ENCODE data around the gene PCIF1. TPM values are rescaled to one million over a fixed set of nuclear protein-coding genes. Genes with fewer than 3 reads are reported as not detected.
"Not testable (repeated sequence)": the region's sequence is repeated elsewhere in the genome, so short reads cannot be mapped to it uniquely, and the experiment has no call there.

Gene PCIF1
- total and polyA plus RNA-seq, 8 donors = 21.0 to 41.4 (median 27.3) TPM

DNA sequence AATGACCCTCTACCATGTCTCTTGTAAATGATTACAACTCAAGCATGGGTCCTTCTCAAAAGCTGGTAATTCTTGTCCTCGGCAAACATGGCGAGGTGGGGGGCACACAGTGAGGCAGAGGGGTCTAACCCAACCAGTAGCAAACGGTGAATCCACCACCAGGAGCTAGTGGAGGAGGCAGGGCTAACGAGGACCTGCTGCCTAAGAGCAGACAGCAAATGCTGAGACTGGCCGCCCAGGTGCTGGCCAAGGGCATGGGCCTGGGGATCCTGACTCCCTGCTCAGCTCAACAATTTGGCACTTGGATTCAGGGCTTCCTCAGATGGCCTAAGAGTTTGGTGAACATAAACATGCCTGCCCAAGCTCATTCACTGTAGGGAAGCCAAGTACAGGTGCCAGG, 18.4 kb downstream of the PCIF1 start:
- no peak for TF ChIP-seq EP300 (IDR thresholded peaks at IDR 0.05)
- Histone ChIP-seq H3K9me3 (no peaks in the 10 kb centered on the region), H3K4me1 (no peaks in the 10 kb centered on the region), H3K27me3 (no peaks in the 10 kb centered on the region), H3K27ac (no peak overlapping the region), H3K4me3 (no peak overlapping the region), H3K36me3 (peaks cover 60 to 96% (median 88%) of the 10 kb centered on the region in 4 donors)
- intact Hi-C loops (cut with DNase I; ENCODE audit: low total_unique reads) = no loop called here
- 82 to 96% (median 91%) methylated on average over 4 to 5 of the region's 5 CpGs for WGBS, 5 donors
- no peak for DNase-seq

DNA sequence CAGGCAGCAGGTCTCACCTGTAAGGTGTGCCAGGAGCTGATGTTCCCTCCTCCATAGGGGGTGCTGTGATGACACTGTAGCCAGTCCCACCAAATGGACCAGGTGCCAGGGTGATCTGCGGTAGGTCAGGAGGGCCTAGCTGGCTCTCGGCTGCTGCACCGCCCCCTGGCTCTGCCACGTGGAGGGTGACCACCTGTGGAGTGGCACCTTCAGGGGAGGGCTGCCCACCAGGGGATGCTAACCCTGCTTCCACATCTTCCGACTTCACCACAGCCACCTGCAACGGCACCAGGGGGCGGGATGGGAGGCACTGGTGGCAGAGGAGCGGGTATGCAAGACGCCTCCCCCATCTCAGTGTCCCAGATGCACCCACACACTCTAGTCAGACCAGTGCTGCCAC, 19.2 kb downstream of the PCIF1 start:
- no peaks in the 10 kb centered on the region for H3K4me1 ChIP-seq
- no peaks in the 10 kb centered on the region for H3K27me3 ChIP-seq
- 85 to 95% (median 89%) methylated on average over 7 to 9 of the region's 9 CpGs for WGBS, 5 donors
- intact Hi-C loops (cut with DNase I; ENCODE audit: low total_unique reads) = no loop called here
- no peak overlapping the region for H3K27ac ChIP-seq
- no peaks in the 10 kb centered on the region for H3K9me3 ChIP-seq
- H3K4me3 ChIP-seq = no peak overlapping the region
- TF ChIP-seq, protein P1, sequence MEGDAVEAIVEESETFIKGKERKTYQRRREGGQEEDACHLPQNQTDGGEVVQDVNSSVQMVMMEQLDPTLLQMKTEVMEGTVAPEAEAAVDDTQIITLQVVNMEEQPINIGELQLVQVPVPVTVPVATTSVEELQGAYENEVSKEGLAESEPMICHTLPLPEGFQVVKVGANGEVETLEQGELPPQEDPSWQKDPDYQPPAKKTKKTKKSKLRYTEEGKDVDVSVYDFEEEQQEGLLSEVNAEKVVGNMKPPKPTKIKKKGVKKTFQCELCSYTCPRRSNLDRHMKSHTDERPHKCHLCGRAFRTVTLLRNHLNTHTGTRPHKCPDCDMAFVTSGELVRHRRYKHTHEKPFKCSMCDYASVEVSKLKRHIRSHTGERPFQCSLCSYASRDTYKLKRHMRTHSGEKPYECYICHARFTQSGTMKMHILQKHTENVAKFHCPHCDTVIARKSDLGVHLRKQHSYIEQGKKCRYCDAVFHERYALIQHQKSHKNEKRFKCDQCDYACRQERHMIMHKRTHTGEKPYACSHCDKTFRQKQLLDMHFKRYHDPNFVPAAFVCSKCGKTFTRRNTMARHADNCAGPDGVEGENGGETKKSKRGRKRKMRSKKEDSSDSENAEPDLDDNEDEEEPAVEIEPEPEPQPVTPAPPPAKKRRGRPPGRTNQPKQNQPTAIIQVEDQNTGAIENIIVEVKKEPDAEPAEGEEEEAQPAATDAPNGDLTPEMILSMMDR (IDR thresholded peaks at IDR 0.05) = no peak
- TF ChIP-seq POLR2A (IDR thresholded peaks at IDR 0.05) = no peak
- no peak for TF ChIP-seq EP300 (IDR thresholded peaks at IDR 0.05)
- TF ChIP-seq POLR2AphosphoS5 (IDR thresholded peaks at IDR 0.05) = no peak
- peaks cover 60 to 96% (median 88%) of the 10 kb centered on the region in 4 donors for H3K36me3 ChIP-seq
- DNase-seq = no peak

DNA sequence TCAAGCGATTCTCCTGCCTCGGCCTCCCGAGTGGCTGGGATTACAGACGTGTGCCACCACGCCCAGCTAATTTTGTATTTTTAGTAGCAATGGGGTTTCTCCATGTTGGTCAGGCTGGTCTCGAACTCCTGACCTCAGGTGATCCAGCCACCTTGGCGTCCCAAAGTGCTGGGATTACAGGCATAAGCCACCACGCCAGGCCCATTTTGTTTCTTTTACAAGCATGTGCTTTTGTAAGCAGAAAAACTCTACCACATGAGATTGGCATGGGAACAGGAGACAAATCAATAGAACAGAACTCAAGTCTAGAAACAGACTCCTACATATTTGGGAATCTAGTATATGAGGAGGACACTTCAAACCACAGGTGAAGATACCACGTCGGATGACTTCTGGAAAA, 21.8 kb downstream of the PCIF1 start:
- H3K4me3 ChIP-seq; H3K4me1 ChIP-seq; H3K27ac ChIP-seq; H3K27me3 ChIP-seq; DNase-seq; intact Hi-C loops (cut with DNase I; ENCODE audit: low total_unique reads); H3K9me3 ChIP-seq: not testable (repeated sequence)
- 93 to 95% (median 94%) methylated on average over 10 of the region's 10 CpGs for WGBS, 5 donors
- H3K36me3 ChIP-seq = peaks cover 70 to 96% (median 88%) of the 10 kb centered on the region in 4 donors

DNA sequence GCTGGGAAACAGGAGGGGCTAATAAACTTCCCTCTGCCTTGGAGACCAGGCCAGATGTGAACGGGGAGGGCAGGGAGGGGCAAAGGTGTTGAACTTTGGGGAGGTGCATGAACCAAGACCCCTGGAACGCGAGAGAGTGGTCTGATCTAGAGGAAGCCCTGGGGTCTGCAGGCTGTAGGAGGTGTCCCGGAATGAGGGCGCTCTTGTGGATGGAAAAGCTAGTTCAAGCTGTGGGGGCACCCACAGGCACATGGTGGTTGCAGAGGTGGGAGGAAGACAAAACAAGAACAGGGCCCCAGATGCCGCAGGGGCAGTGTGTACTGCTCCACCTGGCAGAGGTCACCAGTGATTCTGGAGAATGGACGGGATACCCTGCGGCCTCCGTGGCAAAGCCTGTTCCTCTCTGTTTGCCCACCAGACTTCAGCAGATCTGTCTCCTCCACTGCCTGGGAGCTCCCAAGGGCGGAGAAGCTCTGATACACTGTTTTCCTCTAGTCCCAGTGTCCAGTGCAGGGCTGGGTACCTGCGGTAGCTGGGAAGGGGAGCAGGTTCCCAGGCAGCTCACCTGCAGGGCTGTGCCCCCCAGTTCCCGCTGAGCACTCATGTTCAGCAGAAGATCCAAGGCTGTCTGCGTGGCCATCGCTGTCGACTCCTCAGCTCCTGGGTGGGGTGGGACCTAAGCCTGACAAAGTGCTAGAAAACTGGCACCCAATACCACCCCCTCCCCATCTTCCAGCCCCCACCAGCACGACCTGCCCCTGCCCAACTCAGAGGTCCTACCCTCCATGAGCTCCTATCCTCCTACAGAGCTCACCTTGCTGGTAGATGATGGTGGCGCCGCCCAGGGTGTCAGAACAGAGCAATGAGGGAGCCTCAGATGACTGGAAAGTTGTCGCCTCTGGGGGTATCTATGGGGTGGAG, 22.8 kb downstream of the PCIF1 start:
- no peaks in the 10 kb centered on the region for H3K4me1 ChIP-seq
- no peaks in the 10 kb centered on the region for H3K27me3 ChIP-seq
- 78 to 88% (median 86%) methylated on average over 16 to 19 of the region's 19 CpGs for WGBS, 5 donors
- no peak overlapping the region for H3K27ac ChIP-seq
- intact Hi-C loops (cut with DNase I; ENCODE audit: low total_unique reads) = no loop called here
- no peak for DNase-seq
- H3K36me3 ChIP-seq = peaks cover 71 to 96% (median 88%) of the 10 kb centered on the region in 4 donors
- TF ChIP-seq POLR2A (IDR thresholded peaks at IDR 0.05) (no peak), EP300 (IDR thresholded peaks at IDR 0.05) (no peak), POLR2AphosphoS5 (IDR thresholded peaks at IDR 0.05) (no peak)
- TF ChIP-seq, protein P1 (IDR thresholded peaks at IDR 0.05) = no peak
- H3K4me3 ChIP-seq = no peak overlapping the region
- H3K9me3 ChIP-seq = no peaks in the 10 kb centered on the region

DNA sequence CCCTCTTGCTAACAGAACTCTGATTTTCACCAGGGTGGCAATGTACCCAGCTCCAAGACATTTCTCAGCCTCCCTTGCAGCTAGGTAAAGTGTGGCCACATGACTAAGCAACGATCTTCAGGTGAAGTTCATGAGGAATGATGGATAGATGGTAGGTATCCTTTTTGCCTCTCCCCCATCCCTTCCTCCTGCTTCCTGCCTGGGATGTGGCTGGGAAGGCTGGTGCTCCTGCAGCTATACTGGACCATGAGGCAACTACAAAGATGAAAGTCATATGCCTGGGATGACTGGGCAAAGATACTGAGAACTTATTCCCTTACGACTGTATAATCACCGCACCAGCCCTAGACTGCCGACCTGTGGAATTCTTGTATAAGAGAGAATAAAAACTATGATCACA, 24.1 kb downstream of the PCIF1 start:
- no peak for DNase-seq
- WGBS, 5 donors = 94 to 100% (median 97%) methylated on average over 4 of the region's 4 CpGs
- peaks cover 62 to 94% (median 88%) of the 10 kb centered on the region in 4 donors for H3K36me3 ChIP-seq
- H3K4me3 ChIP-seq = no peak overlapping the region
- intact Hi-C loops (cut with DNase I; ENCODE audit: low total_unique reads) = no loop called here
- H3K27ac ChIP-seq = no peak overlapping the region
- no peaks in the 10 kb centered on the region for H3K4me1 ChIP-seq
- no peaks in the 10 kb centered on the region for H3K9me3 ChIP-seq
- TF ChIP-seq POLR2AphosphoS5 (IDR thresholded peaks at IDR 0.05) (no peak), POLR2A (IDR thresholded peaks at IDR 0.05) (no peak), EP300 (IDR thresholded peaks at IDR 0.05) (no peak)
- TF ChIP-seq, protein P1 (IDR thresholded peaks at IDR 0.05) = no peak
- no peaks in the 10 kb centered on the region for H3K27me3 ChIP-seq
